ENCODE results near the gene CRACDL. TPM values are rescaled to one million over a fixed set of nuclear protein-coding genes. Genes with fewer than 3 reads are reported as not detected.

CRACDL gene
- total RNA-seq, 1 experiment from 2014 or later, result not detected

GRCh38 chr2:98748292-98749065, 187.5 kb downstream of the CRACDL start:
- H3K4me1 ChIP-seq (ENCODE audit: insufficient read depth, low read length), result no peaks in the 10 kb centered on the region
- no peaks in the 10 kb centered on the region for H3K36me3 ChIP-seq (ENCODE audit: low read depth, low read length)
- no peak overlapping the region for H3K27ac ChIP-seq (ENCODE audit: low read length)
- H2AFZ ChIP-seq (ENCODE audit: low read length), result no peak overlapping the region
- no peaks in the 10 kb centered on the region for H3F3A ChIP-seq (ENCODE audit: low read length, unreplicated experiment)
- H4K20me1 ChIP-seq (ENCODE audit: low read length), result no peaks in the 10 kb centered on the region
- ChIA-PET POLR2A (ENCODE audit: unreplicated experiment) (no interaction called here), CTCF (no interaction called here)
- H3K9me2 ChIP-seq (replicated peaks; ENCODE audit: low read length), result no peaks in the 10 kb centered on the region
- H3K79me2 ChIP-seq (ENCODE audit: low read length), result no peaks in the 10 kb centered on the region
- no peak overlapping the region for H3K4me3 ChIP-seq (ENCODE audit: low read length)
- no peak for DNase-seq
- no peak for ATAC-seq
- intact Hi-C loops (cut with micrococcal nuclease), result no loop called here
- H3K9ac ChIP-seq (ENCODE audit: low read length), result no peak overlapping the region
- TF ChIP-seq EZH2 (IDR thresholded peaks at IDR 0.05; ENCODE audit: low read length, unreplicated experiment) (no peak), CTCF (conservative IDR thresholded peaks at IDR 0.05; ENCODE audit: low read depth, low read length) (no peak), EZH2phosphoT487 (IDR thresholded peaks at IDR 0.05; ENCODE audit: borderline replicate concordance, low read length) (no peak)
- no TSS peak for BruUV-seq (replicated peaks)
- no peaks in the 10 kb centered on the region for H3K27me3 ChIP-seq (ENCODE audit: low read length)
- no peak overlapping the region for H3K4me2 ChIP-seq (ENCODE audit: low read length)
- H3K9me3 ChIP-seq (ENCODE audit: low read length), result no peaks in the 10 kb centered on the region

GRCh38 chr2:98747888-98748287, 188.1 kb downstream of the CRACDL start:
- no peak for TF ChIP-seq EZH2 (IDR thresholded peaks at IDR 0.05; ENCODE audit: low read length, unreplicated experiment)
- TF ChIP-seq EZH2phosphoT487 (IDR thresholded peaks at IDR 0.05; ENCODE audit: borderline replicate concordance, low read length), result no peak
- no peak for TF ChIP-seq CTCF (conservative IDR thresholded peaks at IDR 0.05; ENCODE audit: low read depth, low read length)
- no peak overlapping the region for H2AFZ ChIP-seq (ENCODE audit: low read length)
- ChIA-PET CTCF (no interaction called here), POLR2A (ENCODE audit: unreplicated experiment) (no interaction called here)
- H4K20me1 ChIP-seq (ENCODE audit: low read length), result no peaks in the 10 kb centered on the region
- peaks cover 1% of the 10 kb centered on the region; the same call in 1 of the 2 replicates for H3K4me1 ChIP-seq (ENCODE audit: insufficient read depth, low read length)
- no peaks in the 10 kb centered on the region for H3K9me2 ChIP-seq (replicated peaks; ENCODE audit: low read length)
- H3K27me3 ChIP-seq (ENCODE audit: low read length), result no peaks in the 10 kb centered on the region
- no peak for ATAC-seq
- DNase-seq, result no peak
- H3K9me3 ChIP-seq (ENCODE audit: low read length), result no peaks in the 10 kb centered on the region
- intact Hi-C loops (cut with micrococcal nuclease), result no loop called here
- no peak overlapping the region for H3K4me2 ChIP-seq (ENCODE audit: low read length)
- H3K4me3 ChIP-seq (ENCODE audit: low read length), result no peak overlapping the region
- BruUV-seq (replicated peaks), result no TSS peak
- no peak overlapping the region for H3K27ac ChIP-seq (ENCODE audit: low read length)
- H3K36me3 ChIP-seq (ENCODE audit: low read depth, low read length), result no peaks in the 10 kb centered on the region
- no peaks in the 10 kb centered on the region for H3K79me2 ChIP-seq (ENCODE audit: low read length)
- H3F3A ChIP-seq (ENCODE audit: low read length, unreplicated experiment), result no peaks in the 10 kb centered on the region
- no peak overlapping the region for H3K9ac ChIP-seq (ENCODE audit: low read length)

GRCh38 chr2:98746426-98746825, 189.6 kb downstream of the CRACDL start:
- POLR2A ChIA-PET (ENCODE audit: unreplicated experiment), result no interaction called here
- Histone ChIP-seq H3K9ac (ENCODE audit: low read length) (no peak overlapping the region), H3K9me2 (replicated peaks; ENCODE audit: low read length) (no peaks in the 10 kb centered on the region), H3F3A (ENCODE audit: low read length, unreplicated experiment) (no peaks in the 10 kb centered on the region), H3K9me3 (ENCODE audit: low read length) (no peaks in the 10 kb centered on the region), H2AFZ (ENCODE audit: low read length) (no peak overlapping the region), H3K4me1 (ENCODE audit: insufficient read depth, low read length) (peaks cover 5% of the 10 kb centered on the region; the same call in 1 of the 2 replicates), H3K79me2 (ENCODE audit: low read length) (no peaks in the 10 kb centered on the region), H4K20me1 (ENCODE audit: low read length) (no peaks in the 10 kb centered on the region), H3K27ac (ENCODE audit: low read length) (no peak overlapping the region), H3K4me3 (ENCODE audit: low read length) (no peak overlapping the region), H3K36me3 (ENCODE audit: low read depth, low read length) (no peaks in the 10 kb centered on the region), H3K4me2 (ENCODE audit: low read length) (no peak overlapping the region), H3K27me3 (ENCODE audit: low read length) (no peaks in the 10 kb centered on the region)
- CTCF ChIA-PET, result no interaction called here
- ATAC-seq, result no peak
- no TSS peak for BruUV-seq (replicated peaks)
- no peak for TF ChIP-seq EZH2phosphoT487 (IDR thresholded peaks at IDR 0.05; ENCODE audit: borderline replicate concordance, low read length)
- TF ChIP-seq EZH2 (IDR thresholded peaks at IDR 0.05; ENCODE audit: low read length, unreplicated experiment), result no peak
- no peak for TF ChIP-seq CTCF (conservative IDR thresholded peaks at IDR 0.05; ENCODE audit: low read depth, low read length)
- no peak for DNase-seq
- intact Hi-C loops (cut with micrococcal nuclease), result no loop called here

Measured in PC-3 (cell line).